PC-3 (cell line): Measurements from ENCODE around the gene NAA60. TPM values are rescaled to one million over a fixed set of nuclear protein-coding genes. Genes with fewer than 3 reads are reported as not detected.

Experiments used
- ATAC-seq: fragments of 200-7000 bp; cut with Tn5 transposase; 2 replicates; pipeline ENCODE4 v1.9.1; 2020; ENCODE audit warnings: mild to moderate bottlenecking, moderate library complexity
- BruUV-seq: library from RNA; stranded (reverse); fragments of 400-500 nt; replicated peaks from 2 replicates; lab custom pipeline; 2021; lab: Mats Ljungman, UMichigan
- CTCF ChIA-PET: fragments of 300-600 bp; sonication (Branson Sonifier 250); formaldehyde crosslinking; loops from one replicate; lab custom pipeline; 2022; ENCODE audit warnings: antibody characterized with exemption; lab: Charles Lee
- POLR2A ChIA-PET: fragments of 300-600 bp; sonication (Branson Sonifier 250); formaldehyde crosslinking; loops from one replicate; lab custom pipeline; 2022; ENCODE audit warnings: antibody characterized with exemption; ENCODE audit not compliant: unreplicated experiment; lab: Charles Lee
- DNase-seq: peaks from one replicate; pipeline ENCODE4 v3.0.0-alpha.2; 2015
- H2AFZ ChIP-seq: fragments of 300-600 bp; sonication (generic); 2 replicates; pipeline ENCODE4 v1.6.0; 2016; ENCODE audit warnings: antibody characterized with exemption, low read length
- H3F3A ChIP-seq: fragments of 300-600 bp; sonication (generic); one replicate; pipeline ENCODE4 v1.6.0; 2017; ENCODE audit warnings: antibody characterized with exemption, low read length, control low read depth, mild to moderate bottlenecking; ENCODE audit not compliant: unreplicated experiment
- H3K27ac ChIP-seq: fragments of 300-600 bp; sonication (generic); 2 replicates; pipeline ENCODE4 v1.5.1; 2016; ENCODE audit warnings: mild to moderate bottlenecking, low read length
- H3K27me3 ChIP-seq: fragments of 300-600 bp; sonication (generic); 2 replicates; pipeline ENCODE4 v1.6.1; 2016; ENCODE audit warnings: low read length, mixed read lengths
- H3K36me3 ChIP-seq: fragments of 300-600 bp; sonication (generic); 2 replicates; pipeline ENCODE4 v1.6.1; 2016; ENCODE audit warnings: low read depth, mixed run types, low read length, mixed read lengths
- H3K4me1 ChIP-seq: fragments of 300-600 bp; sonication (generic); 2 replicates; pipeline ENCODE4 v1.5.1; 2016; ENCODE audit warnings: low read length; ENCODE audit not compliant: insufficient read depth
- H3K4me2 ChIP-seq: fragments of 300-600 bp; sonication (generic); 2 replicates; pipeline ENCODE4 v1.6.0; 2016; ENCODE audit warnings: low read length
- H3K4me3 ChIP-seq: fragments of 300-600 bp; sonication (generic); 2 replicates; pipeline ENCODE4 v1.5.1; 2016; ENCODE audit warnings: mild to moderate bottlenecking, low read length, mixed read lengths
- H3K79me2 ChIP-seq: fragments of 300-600 bp; sonication (generic); 2 replicates; pipeline ENCODE4 v1.6.1; 2017; ENCODE audit warnings: low read length, mixed read lengths
- H3K9ac ChIP-seq: fragments of 300-600 bp; sonication (generic); 2 replicates; pipeline ENCODE4 v1.6.0; 2016; ENCODE audit warnings: mild to moderate bottlenecking, low read length
- H3K9me2 ChIP-seq: fragments of 300-600 bp; sonication (generic); replicated peaks from 2 replicates; pipeline ENCODE4 v1.6.1; 2016; ENCODE audit warnings: mixed run types, low read length, mixed read lengths
- H3K9me3 ChIP-seq: fragments of 300-600 bp; sonication (generic); 2 replicates; pipeline ENCODE4 v1.6.1; 2016; ENCODE audit warnings: low read length, mixed read lengths
- H4K20me1 ChIP-seq: fragments of 300-600 bp; sonication (generic); 2 replicates; pipeline ENCODE4 v1.6.1; 2016; ENCODE audit warnings: low read length, mixed read lengths
- CTCF ChIP-seq: fragments of 300-600 bp; sonication (generic); conservative IDR thresholded peaks from 2 replicates; pipeline ENCODE4 v1.5.1; 2017; ENCODE audit warnings: antibody characterized with exemption, low read depth, mild to moderate bottlenecking, low read length
- EZH2 ChIP-seq: fragments of 300-600 bp; sonication (generic); IDR thresholded peaks from one replicate; pipeline ENCODE4 v1.6.1; 2017; ENCODE audit warnings: antibody characterized with exemption, mild to moderate bottlenecking, low read length; ENCODE audit not compliant: unreplicated experiment
- EZH2phosphoT487 ChIP-seq: fragments of 300-600 bp; sonication (generic); IDR thresholded peaks from 2 replicates; pipeline ENCODE4 v1.6.1; 2018; ENCODE audit warnings: mild to moderate bottlenecking, antibody characterized with exemption, low read length, borderline replicate concordance
- intact Hi-C: fragments of 100-400 bp; cut with micrococcal nuclease; formaldehyde crosslinking; loops from 2 replicates; pipeline ENCODE4 v1.9.0; 2023
- total RNA-seq: library from RNA; depleted of rRNA; stranded (reverse); fragments of >200 nt; gene quantifications from 2 replicates; pipeline ENCODE4 v1.2.3, GENCODE V29; 2014

Gene NAA60
- total RNA-seq, 1 experiment from 2014 or later: 7.6 TPM

- no peak overlapping the region for H3K27ac ChIP-seq
- CTCF ChIA-PET: no interaction called here
- H3K36me3 ChIP-seq: no peaks in the 10 kb centered on the region; the same call in 1 of the 2 replicates
- no peak overlapping the region for H3K9ac ChIP-seq
- no peak for ATAC-seq
- H3K4me1 ChIP-seq: peaks cover 11% of the 10 kb centered on the region
- H3K4me2 ChIP-seq: no peak overlapping the region
- H3K9me3 ChIP-seq: no peaks in the 10 kb centered on the region
- POLR2A ChIA-PET: interaction anchor here (0.6 kb wide), 1 partner anchor 211 kb away, joined by 4 read pairs; no protein-coding TSS in a partner anchor
- H2AFZ ChIP-seq: no peak overlapping the region
- H3K79me2 ChIP-seq: no peaks in the 10 kb centered on the region
- no TSS peak for BruUV-seq
- no peaks in the 10 kb centered on the region for H3F3A ChIP-seq
- no peaks in the 10 kb centered on the region for H4K20me1 ChIP-seq
- no peak overlapping the region for H3K4me3 ChIP-seq
- TF ChIP-seq EZH2 (no peak), EZH2phosphoT487 (no peak), CTCF (no peak)
- no peaks in the 10 kb centered on the region for H3K9me2 ChIP-seq
- H3K27me3 ChIP-seq: no peaks in the 10 kb centered on the region
- no peak for DNase-seq
- intact Hi-C loops: no loop called here
These were observed 77.4 kb downstream of the NAA60 start for GRCh38 chr16:3520841-3521240.

GRCh38 chr16:3523281-3523680 is 79.8 kb downstream of the NAA60 start:
- H4K20me1 ChIP-seq: no peaks in the 10 kb centered on the region
- H2AFZ ChIP-seq: no peak overlapping the region
- no peak overlapping the region for H3K9ac ChIP-seq
- H3F3A ChIP-seq: no peaks in the 10 kb centered on the region
- DNase-seq (no peak), ATAC-seq (no peak)
- no peak overlapping the region for H3K4me3 ChIP-seq
- TF ChIP-seq EZH2phosphoT487 (no peak), CTCF (no peak), EZH2 (no peak)
- H3K27me3 ChIP-seq: no peaks in the 10 kb centered on the region
- intact Hi-C loops: no loop called here
- peaks cover 11% of the 10 kb centered on the region for H3K4me1 ChIP-seq
- no peaks in the 10 kb centered on the region for H3K9me3 ChIP-seq
- no peaks in the 10 kb centered on the region for H3K79me2 ChIP-seq
- BruUV-seq: no TSS peak
- ChIA-PET POLR2A (no interaction called here), CTCF (no interaction called here)
- no peaks in the 10 kb centered on the region; the same call in 1 of the 2 replicates for H3K36me3 ChIP-seq
- no peak overlapping the region for H3K27ac ChIP-seq
- H3K9me2 ChIP-seq: no peaks in the 10 kb centered on the region
- no peak overlapping the region for H3K4me2 ChIP-seq

- ChIA-PET POLR2A (no interaction called here), CTCF (no interaction called here)
- Histone ChIP-seq H3K9ac (no peak overlapping the region), H3K9me3 (no peaks in the 10 kb centered on the region), H3F3A (no peaks in the 10 kb centered on the region), H3K79me2 (no peaks in the 10 kb centered on the region), H2AFZ (no peak overlapping the region), H3K9me2 (no peaks in the 10 kb centered on the region), H3K27me3 (no peaks in the 10 kb centered on the region), H4K20me1 (no peaks in the 10 kb centered on the region), H3K4me3 (no peak overlapping the region), H3K36me3 (no peaks in the 10 kb centered on the region; the same call in 1 of the 2 replicates), H3K4me1 (peaks cover 3% of the 10 kb centered on the region; the same call in 1 of the 2 replicates), H3K27ac (no peak overlapping the region), H3K4me2 (no peak overlapping the region)
- ATAC-seq (no peak), DNase-seq (no peak)
- BruUV-seq: no TSS peak
- intact Hi-C loops: no loop called here
- no peak for TF ChIP-seq EZH2
- TF ChIP-seq CTCF: no peak
- no peak for TF ChIP-seq EZH2phosphoT487
These were observed 82.5 kb downstream of the NAA60 start for GRCh38 chr16:3525951-3526350.
